VCaP (cell line): ENCODE measurements around the gene FGF14.
A peak's percentile ranks its signal among the peaks of the same experiment; 100 is the strongest.

Experiments used
- H3K27ac ChIP-seq: fragments of 450-650 bp; 2 replicates; pipeline ENCODE4 v1.5.1; 2017
- CTCF ChIP-seq: fragments of 450-650 bp; conservative IDR thresholded peaks from 2 replicates; pipeline ENCODE4 v1.5.1; 2017; ENCODE audit warnings: mild to moderate bottlenecking, moderate library complexity

Gene FGF14

GRCh38 chr13:101949681-101950080 is 452.2 kb downstream of the FGF14 start:
- TF ChIP-seq CTCF: no peak

GRCh38 chr13:101946401-101946800 is 455.4 kb downstream of the FGF14 start:
- no peak overlapping the region for H3K27ac ChIP-seq
- TF ChIP-seq CTCF: no peak

More at GRCh38 chr13:101949681-101950080, 452.2 kb downstream of the FGF14 start:
- H3K27ac ChIP-seq: no peak overlapping the region

GRCh38 chr13:101945435-101945834 is 456.4 kb downstream of the FGF14 start:
- H3K27ac ChIP-seq: no peak overlapping the region
- TF ChIP-seq CTCF: no peak

- no peak overlapping the region for H3K27ac ChIP-seq
- TF ChIP-seq CTCF: no peak
Observed at GRCh38 chr13:101944521-101944920, 457.3 kb downstream of the FGF14 start.

- no peak overlapping the region for H3K27ac ChIP-seq
- TF ChIP-seq CTCF: no peak
Observed at GRCh38 chr13:101942535-101943157, 459.2 kb downstream of the FGF14 start.

GRCh38 chr13:101942038-101942437 is 459.8 kb downstream of the FGF14 start:
- TF ChIP-seq CTCF: peak; percentile 95
- no peak overlapping the region for H3K27ac ChIP-seq

- TF ChIP-seq CTCF: no peak
Observed at GRCh38 chr13:101941095-101941783, 460.6 kb downstream of the FGF14 start.

More at GRCh38 chr13:101941095-101941783, 460.6 kb downstream of the FGF14 start:
- H3K27ac ChIP-seq: no peak overlapping the region
